Breast epithelium (tissue), 3 donors: ENCODE data around the gene MND1.

ENCODE experiments used
- POLR2A ChIP-seq: fragments of 450-650 bp; IDR thresholded peaks from one replicate; pipeline ENCODE4 v1.6.1; 2016; ENCODE audit warnings: antibody characterized with exemption, mild to moderate bottlenecking, moderate library complexity
- TF ChIP-seq, protein P1 (sequence below), 3 donors: fragments of 450-650 bp; IDR thresholded peaks; one replicate each; pipeline ENCODE4 v1.5.1; 2016 to 2017; ENCODE audit warnings: antibody characterized with exemption in 3 of 3, mild to moderate bottlenecking in 3 of 3, moderate library complexity in 3 of 3

DNA sequence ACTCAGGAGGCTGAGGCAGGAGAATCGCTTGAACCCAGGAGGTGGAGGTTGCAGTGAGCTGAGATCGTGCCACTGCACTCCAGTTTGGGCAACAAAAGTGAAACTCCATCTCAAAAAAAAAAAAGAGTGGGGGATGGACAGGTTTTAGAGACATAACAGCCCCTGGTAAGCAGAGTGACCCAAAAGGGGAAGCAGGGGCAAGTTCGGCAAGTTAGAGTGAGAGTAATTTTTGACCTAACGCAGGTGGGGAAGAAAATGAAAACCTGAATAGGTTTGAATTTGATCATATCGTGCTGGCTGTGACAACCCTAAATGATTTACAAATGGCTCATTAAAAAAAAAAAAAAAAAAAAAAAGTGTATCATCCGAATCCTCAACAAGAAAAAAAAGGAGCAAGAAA is 96.0 kb downstream of the MND1 start:
- TF ChIP-seq, protein P1, sequence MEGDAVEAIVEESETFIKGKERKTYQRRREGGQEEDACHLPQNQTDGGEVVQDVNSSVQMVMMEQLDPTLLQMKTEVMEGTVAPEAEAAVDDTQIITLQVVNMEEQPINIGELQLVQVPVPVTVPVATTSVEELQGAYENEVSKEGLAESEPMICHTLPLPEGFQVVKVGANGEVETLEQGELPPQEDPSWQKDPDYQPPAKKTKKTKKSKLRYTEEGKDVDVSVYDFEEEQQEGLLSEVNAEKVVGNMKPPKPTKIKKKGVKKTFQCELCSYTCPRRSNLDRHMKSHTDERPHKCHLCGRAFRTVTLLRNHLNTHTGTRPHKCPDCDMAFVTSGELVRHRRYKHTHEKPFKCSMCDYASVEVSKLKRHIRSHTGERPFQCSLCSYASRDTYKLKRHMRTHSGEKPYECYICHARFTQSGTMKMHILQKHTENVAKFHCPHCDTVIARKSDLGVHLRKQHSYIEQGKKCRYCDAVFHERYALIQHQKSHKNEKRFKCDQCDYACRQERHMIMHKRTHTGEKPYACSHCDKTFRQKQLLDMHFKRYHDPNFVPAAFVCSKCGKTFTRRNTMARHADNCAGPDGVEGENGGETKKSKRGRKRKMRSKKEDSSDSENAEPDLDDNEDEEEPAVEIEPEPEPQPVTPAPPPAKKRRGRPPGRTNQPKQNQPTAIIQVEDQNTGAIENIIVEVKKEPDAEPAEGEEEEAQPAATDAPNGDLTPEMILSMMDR (IDR thresholded peaks at IDR 0.05), result no peak
- no peak for TF ChIP-seq POLR2A
